SK-N-SH (cell line): Measurements from ENCODE around the gene TBL1X. TPM values are rescaled to one million over a fixed set of nuclear protein-coding genes. Genes with fewer than 3 reads are reported as not detected.

ENCODE experiments used
- CTCF ChIA-PET: fragments of 300-600, 350-600 bp; formaldehyde crosslinking; extraction: SDS; loops from one replicate; lab custom pipeline; 2021; lab: Yijun Ruan, JAX
- POLR2A ChIA-PET: fragments of 350-600 bp; sonication (Branson Sonifier 250); formaldehyde crosslinking; extraction: SDS; loops from one replicate; lab custom pipeline; 2020; ENCODE audit warnings: antibody characterized with exemption, inconsistent platforms; lab: Yijun Ruan, JAX
- DNase-seq: peaks from one replicate; pipeline ENCODE4 v3.0.0; 2012
- H2AFZ ChIP-seq: fragments of 200-600 bp; sonication (generic); 2 replicates; pipeline ENCODE4 v1.8.1; 2016; ENCODE audit warnings: antibody characterized with exemption, mild to moderate bottlenecking, low read depth
- H3F3A ChIP-seq: fragments of 200-600 bp; sonication (generic); replicated peaks from 2 replicates; pipeline ENCODE3; 2016; ENCODE audit warnings: antibody characterized with exemption, mild to moderate bottlenecking; ENCODE audit not compliant: insufficient read depth
- H3K27ac ChIP-seq, 2 experiments: fragments of 200-500 bp in 1 of 2; fragments of 200-600 bp in 1 of 2; sonication (Bioruptor generic) in 1 of 2; sonication (generic), shearing (Covaris generic) in 1 of 2; 2 replicates each; pipeline versions ENCODE4 v1.5.1 to v1.6.1; 2014 to 2016; ENCODE audit warnings: low read depth in 2 of 2, inconsistent platforms in 1 of 2, low read length in 1 of 2, mild to moderate bottlenecking in 1 of 2, mixed read lengths in 1 of 2
- H3K27me3 ChIP-seq: fragments of 200-600 bp; sonication (generic), shearing (Covaris generic); 2 replicates; pipeline ENCODE4 v1.6.1; 2016; ENCODE audit warnings: mixed run types; ENCODE audit not compliant: insufficient read depth
- H3K36me3 ChIP-seq, 2 experiments: fragments of 200-500 bp in 1 of 2; fragments of 200-600 bp in 1 of 2; sonication (Bioruptor generic) in 1 of 2; sonication (generic) in 1 of 2; replicated peaks in 1 of 2; 2 replicates each; pipeline versions ENCODE3 to v1.5.1; 2014 to 2016; ENCODE audit warnings: low read length in 1 of 2, mild to moderate bottlenecking in 1 of 2; ENCODE audit not compliant: insufficient read depth in 2 of 2, control insufficient read depth in 1 of 2
- H3K4me1 ChIP-seq, 2 experiments: fragments of 200-500 bp in 1 of 2; fragments of 200-600 bp in 1 of 2; sonication (Bioruptor generic) in 1 of 2; sonication (generic), shearing (Covaris generic) in 1 of 2; 2 replicates each; pipeline versions ENCODE4 v1.5.1 to v1.6.1; 2014 to 2016; ENCODE audit warnings: low read depth in 1 of 2, low read length in 1 of 2, mixed run types in 1 of 2; ENCODE audit not compliant: insufficient read depth in 2 of 2, control insufficient read depth in 1 of 2
- H3K4me2 ChIP-seq: fragments of 200-600 bp; sonication (generic), shearing (Covaris generic); 2 replicates; pipeline ENCODE4 v1.6.1; 2017; ENCODE audit warnings: mixed run types
- H3K4me3 ChIP-seq, 2 experiments: fragments of 200-500 bp in 1 of 2; fragments of 200-600 bp in 1 of 2; sonication (Bioruptor generic) in 1 of 2; sonication (generic), shearing (Covaris generic) in 1 of 2; 2 replicates each; pipeline versions ENCODE4 v1.5.1 to v1.8.1; 2014 to 2016; ENCODE audit warnings: low read depth in 2 of 2, inconsistent platforms in 1 of 2, low read length in 1 of 2, mild to moderate bottlenecking in 1 of 2, mixed read lengths in 1 of 2, moderate library complexity in 1 of 2
- H3K79me2 ChIP-seq: fragments of 200-600 bp; sonication (generic); 2 replicates; pipeline ENCODE4 v1.8.1; 2017; ENCODE audit warnings: mild to moderate bottlenecking; ENCODE audit not compliant: insufficient read depth
- H3K9ac ChIP-seq: fragments of 200-600 bp; sonication (generic); 2 replicates; pipeline ENCODE4 v1.6.1; 2017; ENCODE audit warnings: mixed run types
- H3K9me2 ChIP-seq: fragments of 200-600 bp; sonication (generic); 2 replicates; pipeline ENCODE4 v1.6.1; 2017; ENCODE audit warnings: mixed run types
- H3K9me3 ChIP-seq: fragments of 200-600 bp; sonication (generic); 2 replicates; pipeline ENCODE4 v1.6.1; 2017; ENCODE audit warnings: mixed run types, mild to moderate bottlenecking, moderate library complexity
- H4K20me1 ChIP-seq: fragments of 200-600 bp; sonication (generic); 2 replicates; pipeline ENCODE4 v1.6.1; 2017; ENCODE audit warnings: mild to moderate bottlenecking, mixed run types; ENCODE audit not compliant: insufficient read depth
- FOXJ3 ChIP-seq: sonication (generic); formaldehyde crosslinking; IDR thresholded peaks from 2 replicates; pipeline ENCODE4 v1.5.1; 2020; ENCODE audit warnings: mild to moderate bottlenecking, missing genetic modification reagents
- GABPA ChIP-seq: IDR thresholded peaks from 2 replicates; pipeline ENCODE4 v1.4.0; 2012; ENCODE audit warnings: low read depth, mild to moderate bottlenecking
- GATA2 ChIP-seq: sonication (generic); formaldehyde crosslinking; IDR thresholded peaks from 2 replicates; pipeline ENCODE4 v1.5.0; 2020; ENCODE audit warnings: mild to moderate bottlenecking, missing genetic modification reagents
- JUND ChIP-seq: IDR thresholded peaks from 2 replicates; pipeline ENCODE4 v1.4.0; 2012
- MXI1 ChIP-seq: IDR thresholded peaks from 2 replicates; pipeline ENCODE4 v1.6.1; 2012; ENCODE audit warnings: mild to moderate bottlenecking, low read depth, low read length, improper control_type of control experiment
- RCOR1 ChIP-seq: fragments of 150-350 bp; IDR thresholded peaks from 2 replicates; pipeline ENCODE4 v1.6.1; 2017; ENCODE audit warnings: antibody characterized with exemption, low read length
- RFX5 ChIP-seq: IDR thresholded peaks from 2 replicates; pipeline ENCODE4 v1.6.1; 2012; ENCODE audit warnings: mild to moderate bottlenecking, improper control_type of control experiment, low read length
- RXRA ChIP-seq: IDR thresholded peaks from 2 replicates; pipeline ENCODE4 v1.4.0; 2012; ENCODE audit warnings: low read depth, mild to moderate bottlenecking, borderline replicate concordance
- SMC3 ChIP-seq: IDR thresholded peaks from 2 replicates; pipeline ENCODE4 v1.6.1; 2012; ENCODE audit warnings: low read depth, low read length, improper control_type of control experiment
- TEAD4 ChIP-seq: IDR thresholded peaks from 2 replicates; pipeline ENCODE4 v1.4.0; 2012; ENCODE audit warnings: mild to moderate bottlenecking, borderline replicate concordance; ENCODE audit not compliant: insufficient read depth
- WGBS: methylation state at CpG from one replicate; pipeline ENCODE4 v1.1.6; 2017; ENCODE audit warnings: low lambda C conversion rate; 5-methylcytosine and 5-hydroxymethylcytosine counted together
- polyA plus RNA-seq, 3 experiments: library from polyadenylated mRNA; depleted of rRNA; stranded (reverse); fragments of >200 nt; gene quantifications; 2 replicates each; pipeline ENCODE4 v1.2.3, GENCODE V29; 2012
- TF ChIP-seq, protein P1 (sequence below): IDR thresholded peaks from 2 replicates; pipeline ENCODE4 v1.6.1; 2012; ENCODE audit warnings: mild to moderate bottlenecking, low read depth, low read length, moderate library complexity
- TF ChIP-seq, protein P2 (sequence below): fragments of 150-350 bp; IDR thresholded peaks from 2 replicates; pipeline ENCODE4 v1.6.1; 2017; ENCODE audit warnings: antibody characterized with exemption, low read length, low read depth, borderline replicate concordance
- TF ChIP-seq, protein P3 (sequence below): fragments of 150-350 bp; IDR thresholded peaks from 2 replicates; pipeline ENCODE4 v1.6.1; 2016; ENCODE audit warnings: mild to moderate bottlenecking, low read depth, low read length
- TF ChIP-seq, protein P4 (sequence below): IDR thresholded peaks from 2 replicates; pipeline ENCODE4 v1.4.0; 2012; ENCODE audit warnings: low read depth, borderline replicate concordance
- TF ChIP-seq, protein P5 (sequence below): fragments of 200-600 bp; sonication (generic); IDR thresholded peaks from 2 replicates; pipeline ENCODE4 v1.6.1; 2017; ENCODE audit warnings: antibody characterized with exemption, mild to moderate bottlenecking, moderate library complexity
- TF ChIP-seq, protein P6 (sequence below): IDR thresholded peaks from 2 replicates; pipeline ENCODE4 v1.4.0; 2012; ENCODE audit warnings: low read depth, borderline replicate concordance

Gene TBL1X
- polyA plus RNA-seq, 1 of the 3 experiments (the other 2 are of a cell fraction), result 10.6 TPM

DNA sequence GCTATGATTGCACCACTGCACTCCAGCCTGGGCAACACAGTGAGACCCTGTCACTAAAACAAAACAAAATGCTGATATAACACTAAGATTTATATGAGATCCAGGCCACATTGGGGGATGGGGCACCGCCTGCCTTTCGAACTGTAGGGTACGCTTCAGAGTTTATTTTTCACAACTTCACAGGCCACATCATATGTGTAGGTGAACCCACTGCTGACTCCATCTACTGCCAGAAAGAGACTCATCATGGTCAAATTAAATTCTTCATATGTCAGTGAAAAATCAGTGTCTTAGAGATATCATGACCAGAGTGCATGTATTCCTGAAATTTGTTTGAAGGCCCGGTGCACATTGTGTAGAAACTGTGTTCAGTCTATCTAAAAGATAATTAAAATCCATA is 178.9 kb downstream of the TBL1X start:
- Histone ChIP-seq H3K4me1 (no peaks in the 10 kb centered on the region; a peak in 2 of 4 replicates), H3K9me3 (no peaks in the 10 kb centered on the region), H3K9me2 (no peaks in the 10 kb centered on the region), H3K36me3 (no peaks in the 10 kb centered on the region), H2AFZ (no peak overlapping the region), H3K27ac (no peak overlapping the region), H3K4me3 (no peak overlapping the region), H4K20me1 (no peaks in the 10 kb centered on the region), H3F3A (no peaks in the 10 kb centered on the region), H3K27me3 (no peaks in the 10 kb centered on the region; the same call in 1 of the 2 replicates)
- ChIA-PET POLR2A (no interaction called here), CTCF (no interaction called here)
- no peak for DNase-seq
- 39% methylated on average over 4 of the region's 4 CpGs for WGBS
- no peak for TF ChIP-seq FOXJ3 (CRISPR knock-in tag)
- no peak for TF ChIP-seq RXRA
- TF ChIP-seq, protein P1, sequence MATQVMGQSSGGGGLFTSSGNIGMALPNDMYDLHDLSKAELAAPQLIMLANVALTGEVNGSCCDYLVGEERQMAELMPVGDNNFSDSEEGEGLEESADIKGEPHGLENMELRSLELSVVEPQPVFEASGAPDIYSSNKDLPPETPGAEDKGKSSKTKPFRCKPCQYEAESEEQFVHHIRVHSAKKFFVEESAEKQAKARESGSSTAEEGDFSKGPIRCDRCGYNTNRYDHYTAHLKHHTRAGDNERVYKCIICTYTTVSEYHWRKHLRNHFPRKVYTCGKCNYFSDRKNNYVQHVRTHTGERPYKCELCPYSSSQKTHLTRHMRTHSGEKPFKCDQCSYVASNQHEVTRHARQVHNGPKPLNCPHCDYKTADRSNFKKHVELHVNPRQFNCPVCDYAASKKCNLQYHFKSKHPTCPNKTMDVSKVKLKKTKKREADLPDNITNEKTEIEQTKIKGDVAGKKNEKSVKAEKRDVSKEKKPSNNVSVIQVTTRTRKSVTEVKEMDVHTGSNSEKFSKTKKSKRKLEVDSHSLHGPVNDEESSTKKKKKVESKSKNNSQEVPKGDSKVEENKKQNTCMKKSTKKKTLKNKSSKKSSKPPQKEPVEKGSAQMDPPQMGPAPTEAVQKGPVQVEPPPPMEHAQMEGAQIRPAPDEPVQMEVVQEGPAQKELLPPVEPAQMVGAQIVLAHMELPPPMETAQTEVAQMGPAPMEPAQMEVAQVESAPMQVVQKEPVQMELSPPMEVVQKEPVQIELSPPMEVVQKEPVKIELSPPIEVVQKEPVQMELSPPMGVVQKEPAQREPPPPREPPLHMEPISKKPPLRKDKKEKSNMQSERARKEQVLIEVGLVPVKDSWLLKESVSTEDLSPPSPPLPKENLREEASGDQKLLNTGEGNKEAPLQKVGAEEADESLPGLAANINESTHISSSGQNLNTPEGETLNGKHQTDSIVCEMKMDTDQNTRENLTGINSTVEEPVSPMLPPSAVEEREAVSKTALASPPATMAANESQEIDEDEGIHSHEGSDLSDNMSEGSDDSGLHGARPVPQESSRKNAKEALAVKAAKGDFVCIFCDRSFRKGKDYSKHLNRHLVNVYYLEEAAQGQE, result no peak
- TF ChIP-seq, protein P2, sequence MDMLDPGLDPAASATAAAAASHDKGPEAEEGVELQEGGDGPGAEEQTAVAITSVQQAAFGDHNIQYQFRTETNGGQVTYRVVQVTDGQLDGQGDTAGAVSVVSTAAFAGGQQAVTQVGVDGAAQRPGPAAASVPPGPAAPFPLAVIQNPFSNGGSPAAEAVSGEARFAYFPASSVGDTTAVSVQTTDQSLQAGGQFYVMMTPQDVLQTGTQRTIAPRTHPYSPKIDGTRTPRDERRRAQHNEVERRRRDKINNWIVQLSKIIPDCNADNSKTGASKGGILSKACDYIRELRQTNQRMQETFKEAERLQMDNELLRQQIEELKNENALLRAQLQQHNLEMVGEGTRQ, result no peak
- TF ChIP-seq RFX5, result no peak
- TF ChIP-seq, protein P3, sequence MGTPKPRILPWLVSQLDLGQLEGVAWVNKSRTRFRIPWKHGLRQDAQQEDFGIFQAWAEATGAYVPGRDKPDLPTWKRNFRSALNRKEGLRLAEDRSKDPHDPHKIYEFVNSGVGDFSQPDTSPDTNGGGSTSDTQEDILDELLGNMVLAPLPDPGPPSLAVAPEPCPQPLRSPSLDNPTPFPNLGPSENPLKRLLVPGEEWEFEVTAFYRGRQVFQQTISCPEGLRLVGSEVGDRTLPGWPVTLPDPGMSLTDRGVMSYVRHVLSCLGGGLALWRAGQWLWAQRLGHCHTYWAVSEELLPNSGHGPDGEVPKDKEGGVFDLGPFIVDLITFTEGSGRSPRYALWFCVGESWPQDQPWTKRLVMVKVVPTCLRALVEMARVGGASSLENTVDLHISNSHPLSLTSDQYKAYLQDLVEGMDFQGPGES, result no peak
- TF ChIP-seq, protein P4, sequence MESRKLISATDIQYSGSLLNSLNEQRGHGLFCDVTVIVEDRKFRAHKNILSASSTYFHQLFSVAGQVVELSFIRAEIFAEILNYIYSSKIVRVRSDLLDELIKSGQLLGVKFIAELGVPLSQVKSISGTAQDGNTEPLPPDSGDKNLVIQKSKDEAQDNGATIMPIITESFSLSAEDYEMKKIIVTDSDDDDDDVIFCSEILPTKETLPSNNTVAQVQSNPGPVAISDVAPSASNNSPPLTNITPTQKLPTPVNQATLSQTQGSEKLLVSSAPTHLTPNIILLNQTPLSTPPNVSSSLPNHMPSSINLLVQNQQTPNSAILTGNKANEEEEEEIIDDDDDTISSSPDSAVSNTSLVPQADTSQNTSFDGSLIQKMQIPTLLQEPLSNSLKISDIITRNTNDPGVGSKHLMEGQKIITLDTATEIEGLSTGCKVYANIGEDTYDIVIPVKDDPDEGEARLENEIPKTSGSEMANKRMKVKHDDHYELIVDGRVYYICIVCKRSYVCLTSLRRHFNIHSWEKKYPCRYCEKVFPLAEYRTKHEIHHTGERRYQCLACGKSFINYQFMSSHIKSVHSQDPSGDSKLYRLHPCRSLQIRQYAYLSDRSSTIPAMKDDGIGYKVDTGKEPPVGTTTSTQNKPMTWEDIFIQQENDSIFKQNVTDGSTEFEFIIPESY, result no peak
- TF ChIP-seq SMC3, result no peak
- TF ChIP-seq, protein P5, sequence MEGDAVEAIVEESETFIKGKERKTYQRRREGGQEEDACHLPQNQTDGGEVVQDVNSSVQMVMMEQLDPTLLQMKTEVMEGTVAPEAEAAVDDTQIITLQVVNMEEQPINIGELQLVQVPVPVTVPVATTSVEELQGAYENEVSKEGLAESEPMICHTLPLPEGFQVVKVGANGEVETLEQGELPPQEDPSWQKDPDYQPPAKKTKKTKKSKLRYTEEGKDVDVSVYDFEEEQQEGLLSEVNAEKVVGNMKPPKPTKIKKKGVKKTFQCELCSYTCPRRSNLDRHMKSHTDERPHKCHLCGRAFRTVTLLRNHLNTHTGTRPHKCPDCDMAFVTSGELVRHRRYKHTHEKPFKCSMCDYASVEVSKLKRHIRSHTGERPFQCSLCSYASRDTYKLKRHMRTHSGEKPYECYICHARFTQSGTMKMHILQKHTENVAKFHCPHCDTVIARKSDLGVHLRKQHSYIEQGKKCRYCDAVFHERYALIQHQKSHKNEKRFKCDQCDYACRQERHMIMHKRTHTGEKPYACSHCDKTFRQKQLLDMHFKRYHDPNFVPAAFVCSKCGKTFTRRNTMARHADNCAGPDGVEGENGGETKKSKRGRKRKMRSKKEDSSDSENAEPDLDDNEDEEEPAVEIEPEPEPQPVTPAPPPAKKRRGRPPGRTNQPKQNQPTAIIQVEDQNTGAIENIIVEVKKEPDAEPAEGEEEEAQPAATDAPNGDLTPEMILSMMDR, result no peak
- no peak for TF ChIP-seq MXI1
- no peak for TF ChIP-seq JUND
- TF ChIP-seq RCOR1, result no peak
- no peak for TF ChIP-seq GABPA
- no peak for TF ChIP-seq TEAD4
- TF ChIP-seq, protein P6, sequence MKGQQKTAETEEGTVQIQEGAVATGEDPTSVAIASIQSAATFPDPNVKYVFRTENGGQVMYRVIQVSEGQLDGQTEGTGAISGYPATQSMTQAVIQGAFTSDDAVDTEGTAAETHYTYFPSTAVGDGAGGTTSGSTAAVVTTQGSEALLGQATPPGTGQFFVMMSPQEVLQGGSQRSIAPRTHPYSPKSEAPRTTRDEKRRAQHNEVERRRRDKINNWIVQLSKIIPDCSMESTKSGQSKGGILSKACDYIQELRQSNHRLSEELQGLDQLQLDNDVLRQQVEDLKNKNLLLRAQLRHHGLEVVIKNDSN, result no peak
- no peak for TF ChIP-seq GATA2 (CRISPR knock-in tag)
- TF ChIP-seq, all 33 proteins: peak for 0
- Histone ChIP-seq H3K79me2 (no peaks in the 10 kb centered on the region), H3K9ac (no peak overlapping the region), H3K4me2 (no peak overlapping the region)
